SU-DHL-6 (cell line): ENCODE results near the gene IKBKG.

Source experiments
- EZH2phosphoT487 ChIP-seq: fragments of 200-600 bp; sonication (generic), shearing (Covaris generic); conservative IDR thresholded peaks from 2 replicates; pipeline ENCODE4 v1.6.1; 2018; ENCODE audit warnings: mild to moderate bottlenecking, antibody characterized with exemption, low read length, moderate library complexity, mixed read lengths
- TF ChIP-seq, protein P1 (sequence below): fragments of 200-600 bp; sonication (generic); IDR thresholded peaks from one replicate; pipeline ENCODE4 v1.5.1; 2017; ENCODE audit warnings: antibody characterized with exemption, mild to moderate bottlenecking, low read length, moderate library complexity; ENCODE audit not compliant: insufficient read depth, poor library complexity, severe bottlenecking

DNA sequence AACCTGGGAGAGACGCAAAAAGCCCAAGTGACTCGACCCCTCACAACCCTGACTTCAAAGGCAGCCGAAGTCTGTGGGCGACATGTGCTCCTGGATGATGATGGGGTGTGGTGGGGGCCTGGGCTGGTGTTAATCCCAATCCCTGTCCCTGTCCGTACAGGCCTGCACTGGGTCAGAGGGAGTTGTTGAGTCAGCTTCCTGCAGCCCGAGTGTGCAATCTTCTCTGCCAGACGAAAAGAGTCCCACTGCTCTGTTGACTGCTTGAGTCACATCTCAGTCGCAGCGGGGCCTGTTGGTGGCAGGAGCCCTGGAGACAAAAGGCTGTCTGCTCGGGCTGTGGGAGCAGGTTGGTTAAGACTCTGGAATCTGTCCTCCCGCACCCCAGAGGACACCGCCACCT is 41.7 kb upstream of the IKBKG start:
- TF ChIP-seq, protein P1, sequence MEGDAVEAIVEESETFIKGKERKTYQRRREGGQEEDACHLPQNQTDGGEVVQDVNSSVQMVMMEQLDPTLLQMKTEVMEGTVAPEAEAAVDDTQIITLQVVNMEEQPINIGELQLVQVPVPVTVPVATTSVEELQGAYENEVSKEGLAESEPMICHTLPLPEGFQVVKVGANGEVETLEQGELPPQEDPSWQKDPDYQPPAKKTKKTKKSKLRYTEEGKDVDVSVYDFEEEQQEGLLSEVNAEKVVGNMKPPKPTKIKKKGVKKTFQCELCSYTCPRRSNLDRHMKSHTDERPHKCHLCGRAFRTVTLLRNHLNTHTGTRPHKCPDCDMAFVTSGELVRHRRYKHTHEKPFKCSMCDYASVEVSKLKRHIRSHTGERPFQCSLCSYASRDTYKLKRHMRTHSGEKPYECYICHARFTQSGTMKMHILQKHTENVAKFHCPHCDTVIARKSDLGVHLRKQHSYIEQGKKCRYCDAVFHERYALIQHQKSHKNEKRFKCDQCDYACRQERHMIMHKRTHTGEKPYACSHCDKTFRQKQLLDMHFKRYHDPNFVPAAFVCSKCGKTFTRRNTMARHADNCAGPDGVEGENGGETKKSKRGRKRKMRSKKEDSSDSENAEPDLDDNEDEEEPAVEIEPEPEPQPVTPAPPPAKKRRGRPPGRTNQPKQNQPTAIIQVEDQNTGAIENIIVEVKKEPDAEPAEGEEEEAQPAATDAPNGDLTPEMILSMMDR = no peak
- TF ChIP-seq EZH2phosphoT487 = no peak
